NT2/D1 (cell line): ENCODE measurements around the gene ANKRD22.

Source experiments
- YY1 ChIP-seq: IDR thresholded peaks from 2 replicates; pipeline ENCODE4 v1.6.1; 2011; ENCODE audit not compliant: insufficient read length, insufficient read depth
- ZNF274 ChIP-seq: IDR thresholded peaks from 2 replicates; pipeline ENCODE4 v1.6.1; 2011; ENCODE audit warnings: mild to moderate bottlenecking, low read depth, low read length

- no peak for TF ChIP-seq ZNF274
- no peak for TF ChIP-seq YY1
These were observed 30.4 kb upstream of the ANKRD22 start for GRCh38 chr10:88881922-88882645.
